MM.1S (cell line): Measurements from ENCODE around the gene OSBPL2.

Experiments
- DNase-seq: peaks from one replicate; pipeline ENCODE4 v3.0.0-alpha.2; 2015
- H2AFZ ChIP-seq: fragments of 300-600 bp; sonication (generic); 2 replicates; pipeline ENCODE4 v1.6.0; 2016; ENCODE audit warnings: antibody characterized with exemption, low read length
- H3F3A ChIP-seq: fragments of 300-600 bp; sonication (generic); 2 replicates; pipeline ENCODE4 v1.6.1; 2016; ENCODE audit warnings: mild to moderate bottlenecking, antibody characterized with exemption, low read length, moderate library complexity, mixed read lengths; ENCODE audit not compliant: insufficient read depth
- H3K27ac ChIP-seq: fragments of 300-600 bp; sonication (generic); 2 replicates; pipeline ENCODE4 v1.5.1; 2016; ENCODE audit warnings: mild to moderate bottlenecking, low read length
- H3K27me3 ChIP-seq: fragments of 300-600 bp; sonication (generic); replicated peaks from 2 replicates; pipeline ENCODE4 v1.6.0; 2016; ENCODE audit warnings: low read length; ENCODE audit not compliant: insufficient read depth
- H3K36me3 ChIP-seq: fragments of 300-600 bp; sonication (generic); replicated peaks from 2 replicates; pipeline ENCODE4 v1.6.1; 2016; ENCODE audit warnings: mild to moderate bottlenecking, low read length, mixed read lengths; ENCODE audit not compliant: insufficient read depth
- H3K4me1 ChIP-seq: fragments of 300-600 bp; sonication (generic); 2 replicates; pipeline ENCODE4 v1.6.1; 2016; ENCODE audit warnings: low read length, mixed read lengths
- H3K4me2 ChIP-seq: fragments of 300-600 bp; sonication (generic); 2 replicates; pipeline ENCODE4 v1.6.0; 2016; ENCODE audit warnings: low read depth, low read length
- H3K4me3 ChIP-seq: fragments of 300-600 bp; sonication (generic); 2 replicates; pipeline ENCODE4 v1.5.1; 2016; ENCODE audit warnings: low read length, mixed read lengths
- H3K79me2 ChIP-seq: fragments of 300-600 bp; sonication (generic); 2 replicates; pipeline ENCODE4 v1.6.1; 2016; ENCODE audit warnings: mixed run types, low read length, mixed read lengths
- H3K9ac ChIP-seq: fragments of 300-600 bp; sonication (generic); 2 replicates; pipeline ENCODE4 v1.6.1; 2016; ENCODE audit warnings: low read length, mixed read lengths
- H3K9me2 ChIP-seq: fragments of 300-600 bp; sonication (generic); replicated peaks from 2 replicates; pipeline ENCODE4 v1.6.1; 2016; ENCODE audit warnings: mild to moderate bottlenecking, low read length, mixed read lengths; ENCODE audit not compliant: insufficient read depth
- H3K9me3 ChIP-seq: fragments of 300-600 bp; sonication (generic); replicated peaks from 2 replicates; pipeline ENCODE4 v1.6.1; 2016; ENCODE audit warnings: mild to moderate bottlenecking, low read length, mixed read lengths; ENCODE audit not compliant: insufficient read depth
- H4K20me1 ChIP-seq: fragments of 300-600 bp; sonication (generic); 2 replicates; pipeline ENCODE4 v1.6.1; 2016; ENCODE audit warnings: mild to moderate bottlenecking, low read length, moderate library complexity, mixed read lengths; ENCODE audit not compliant: insufficient read depth
- CTCF ChIP-seq: fragments of 300-600 bp; sonication (generic); IDR thresholded peaks from 2 replicates; pipeline ENCODE4 v1.5.1; 2016; ENCODE audit warnings: antibody characterized with exemption, low read length, mixed read lengths
- EZH2 ChIP-seq: fragments of 300-600 bp; sonication (generic); optimal IDR thresholded peaks from 2 replicates; pipeline ENCODE3; 2017; ENCODE audit warnings: low read depth, mild to moderate bottlenecking, antibody characterized with exemption, low read length, mixed read lengths
- EZH2phosphoT487 ChIP-seq: fragments of 300-600 bp; sonication (generic); IDR thresholded peaks from 2 replicates; pipeline ENCODE4 v1.6.1; 2018; ENCODE audit warnings: antibody characterized with exemption, low read length

Gene OSBPL2

GRCh38 chr20:62253398-62253797 lies 15.1 kb downstream of the OSBPL2 start:
- H3K79me2 ChIP-seq, result peaks cover 26% of the 10 kb centered on the region

DNA sequence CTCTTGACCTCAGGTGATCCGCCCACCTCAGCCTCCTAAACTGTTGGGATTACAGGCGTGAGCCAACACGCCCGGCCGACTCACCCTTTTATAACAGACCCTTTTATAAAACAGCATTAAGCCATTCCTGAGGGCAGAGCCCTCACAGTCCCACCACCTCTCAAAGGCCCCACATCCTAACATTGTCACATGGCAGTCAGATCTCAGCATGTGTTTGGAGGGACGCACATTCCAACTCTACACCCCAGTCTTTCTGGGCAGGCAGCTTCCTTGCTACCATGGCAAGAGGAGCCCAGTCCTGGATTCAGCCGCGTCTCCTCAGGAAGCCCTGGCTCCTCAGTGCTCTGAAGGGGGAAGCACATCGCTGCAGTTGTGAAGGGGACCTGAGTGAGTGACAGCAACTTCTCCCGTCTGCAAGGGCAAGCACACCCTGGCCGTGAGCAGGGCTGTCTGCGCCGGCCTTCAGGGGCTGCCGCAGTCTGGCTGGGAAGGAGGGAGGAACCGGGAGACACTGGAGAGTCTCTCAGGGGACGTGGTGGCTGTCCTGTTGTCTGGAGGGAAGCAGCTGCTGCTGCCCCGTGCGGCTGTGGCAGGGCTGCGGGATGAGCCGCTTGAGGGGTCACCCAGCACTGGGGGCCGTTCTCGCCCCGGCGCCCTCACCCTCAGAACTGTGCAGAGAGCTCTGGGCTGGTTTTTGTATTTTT lies 15.9 kb downstream of the OSBPL2 start:
- DNase-seq, result no peak
- H4K20me1 ChIP-seq, result no peaks in the 10 kb centered on the region
- peaks cover 21% of the 10 kb centered on the region for H3K79me2 ChIP-seq

More at GRCh38 chr20:62253398-62253797, 15.1 kb downstream of the OSBPL2 start:
- Histone ChIP-seq H3K36me3 (no peaks in the 10 kb centered on the region), H3K4me2 (no peak overlapping the region), H3K9me2 (no peaks in the 10 kb centered on the region), H3K4me1 (no peaks in the 10 kb centered on the region), H2AFZ (no peak overlapping the region), H3K9ac (no peak overlapping the region), H3F3A (no peaks in the 10 kb centered on the region), H4K20me1 (no peaks in the 10 kb centered on the region), H3K27ac (no peak overlapping the region), H3K9me3 (no peaks in the 10 kb centered on the region), H3K27me3 (no peaks in the 10 kb centered on the region), H3K4me3 (no peak overlapping the region)
- no peak for DNase-seq
- TF ChIP-seq EZH2phosphoT487, result no peak
- no peak for TF ChIP-seq CTCF
- no peak for TF ChIP-seq EZH2

GRCh38 chr20:62255976-62256375 lies 17.7 kb downstream of the OSBPL2 start:
- Histone ChIP-seq H3K4me3 (no peak overlapping the region), H3K9ac (no peak overlapping the region), H3K27me3 (no peaks in the 10 kb centered on the region), H3K27ac (no peak overlapping the region), H3K36me3 (no peaks in the 10 kb centered on the region), H3F3A (no peaks in the 10 kb centered on the region), H3K79me2 (peaks cover 14% of the 10 kb centered on the region), H3K9me2 (no peaks in the 10 kb centered on the region), H3K4me2 (no peak overlapping the region), H3K9me3 (no peaks in the 10 kb centered on the region), H4K20me1 (no peaks in the 10 kb centered on the region), H2AFZ (no peak overlapping the region), H3K4me1 (no peaks in the 10 kb centered on the region)
- no peak for DNase-seq
- no peak for TF ChIP-seq EZH2phosphoT487
- no peak for TF ChIP-seq EZH2
- no peak for TF ChIP-seq CTCF

More for the DNA sequence above, 15.9 kb downstream of the OSBPL2 start:
- Histone ChIP-seq H3K27me3 (no peaks in the 10 kb centered on the region), H3F3A (no peaks in the 10 kb centered on the region), H3K4me1 (no peaks in the 10 kb centered on the region), H3K4me2 (no peak overlapping the region), H2AFZ (no peak overlapping the region), H3K27ac (no peak overlapping the region), H3K9ac (no peak overlapping the region), H3K9me3 (no peaks in the 10 kb centered on the region), H3K36me3 (no peaks in the 10 kb centered on the region), H3K4me3 (no peak overlapping the region), H3K9me2 (no peaks in the 10 kb centered on the region)
- TF ChIP-seq EZH2 (no peak), EZH2phosphoT487 (no peak), CTCF (no peak)
